ENCODE results near the gene FBXW7.

Gene FBXW7

DNA sequence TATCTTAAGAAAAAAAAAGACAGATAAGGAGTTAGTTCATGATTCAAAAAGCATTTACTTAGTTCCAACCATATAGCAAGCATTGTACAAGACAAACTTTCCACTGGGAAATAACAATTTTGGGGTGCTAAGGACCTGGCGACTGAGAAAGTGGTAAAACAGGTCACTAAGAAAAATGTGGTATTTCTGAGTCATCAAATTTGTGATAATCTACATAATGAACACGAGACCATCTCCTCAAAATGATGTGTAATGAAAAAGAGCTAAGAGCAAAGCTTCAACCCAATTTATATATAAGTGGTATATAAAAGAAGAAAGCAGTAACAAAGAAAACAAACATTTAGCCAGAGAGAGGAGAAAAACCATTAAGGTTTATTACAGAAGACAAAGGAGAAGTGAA, 72.3 kb downstream of the FBXW7 start:
- peak; percentile 23 for FAIRE-seq

GRCh38 chr4:152462695-152463094, 73.2 kb downstream of the FBXW7 start:
- no peak for FAIRE-seq

More for the DNA sequence above, 72.3 kb downstream of the FBXW7 start:
- TF ChIP-seq PAX5 (IDR thresholded peaks at IDR 0.05; ENCODE audit: insufficient read depth, low read length, severe bottlenecking), result no peak
- TF ChIP-seq POU2F2 (IDR thresholded peaks at IDR 0.05; ENCODE audit: low read depth, low read length), result no peak
- no peak for TF ChIP-seq SPI1 (IDR thresholded peaks at IDR 0.05; ENCODE audit: low read depth, low read length)
- TF ChIP-seq TAF1 (IDR thresholded peaks at IDR 0.05; ENCODE audit: low read depth, low read length), result no peak
- no peak for TF ChIP-seq POLR2A (IDR thresholded peaks at IDR 0.05; ENCODE audit: low read depth, low read length)
- no peak for TF ChIP-seq POLR2AphosphoS5 (IDR thresholded peaks at IDR 0.05; ENCODE audit: low read depth, low read length)
- no peak for DNase-seq (ENCODE audit: insufficient read length, low spot score)

DNA sequence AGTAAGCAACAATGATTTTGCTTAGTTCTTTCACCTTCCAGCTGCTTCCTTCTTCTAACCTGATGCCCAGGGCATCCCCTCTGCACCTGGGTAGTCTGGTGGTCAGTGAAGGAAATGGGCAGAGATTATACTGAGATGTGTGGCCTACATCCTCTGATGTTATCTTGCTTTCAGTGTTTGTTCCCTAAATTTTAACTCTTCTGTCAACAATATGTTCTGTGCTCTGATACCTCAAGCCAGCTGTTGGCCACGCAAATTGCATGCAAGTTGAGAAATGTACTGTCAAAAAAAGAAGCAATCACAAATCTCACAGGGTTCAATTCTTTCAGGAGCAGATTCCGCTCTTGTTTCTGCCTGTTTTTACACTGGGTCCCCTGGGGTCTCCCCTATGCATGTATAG, 73.8 kb downstream of the FBXW7 start:
- FAIRE-seq, result peak; percentile 92
- DNase-seq (ENCODE audit: insufficient read length, low spot score), result no peak
- TF ChIP-seq SPI1 (IDR thresholded peaks at IDR 0.05; ENCODE audit: low read depth, low read length) (peak; percentile 27; the same call in 1 of the 2 replicates), POLR2A (IDR thresholded peaks at IDR 0.05; ENCODE audit: low read depth, low read length) (no peak)

More at GRCh38 chr4:152462695-152463094, 73.2 kb downstream of the FBXW7 start:
- no peak for TF ChIP-seq POU2F2 (IDR thresholded peaks at IDR 0.05; ENCODE audit: low read depth, low read length)
- TF ChIP-seq POLR2AphosphoS5 (IDR thresholded peaks at IDR 0.05; ENCODE audit: low read depth, low read length), result no peak
- TF ChIP-seq TAF1 (IDR thresholded peaks at IDR 0.05; ENCODE audit: low read depth, low read length), result no peak
- TF ChIP-seq POLR2A (IDR thresholded peaks at IDR 0.05; ENCODE audit: low read depth, low read length), result no peak
- no peak for TF ChIP-seq PAX5 (IDR thresholded peaks at IDR 0.05; ENCODE audit: insufficient read depth, low read length, severe bottlenecking)
- no peak for TF ChIP-seq SPI1 (IDR thresholded peaks at IDR 0.05; ENCODE audit: low read depth, low read length)
- no peak for DNase-seq (ENCODE audit: insufficient read length, low spot score)

GRCh38 chr4:152460488-152460887, 75.4 kb downstream of the FBXW7 start:
- no peak for DNase-seq (ENCODE audit: insufficient read length, low spot score)

GRCh38 chr4:152459326-152459725, 76.6 kb downstream of the FBXW7 start:
- FAIRE-seq (no peak), DNase-seq (ENCODE audit: insufficient read length, low spot score) (no peak)
- no peak for TF ChIP-seq SPI1 (IDR thresholded peaks at IDR 0.05; ENCODE audit: low read depth, low read length)
- TF ChIP-seq POU2F2 (IDR thresholded peaks at IDR 0.05; ENCODE audit: low read depth, low read length), result no peak
- TF ChIP-seq PAX5 (IDR thresholded peaks at IDR 0.05; ENCODE audit: insufficient read depth, low read length, severe bottlenecking), result no peak
- TF ChIP-seq POLR2AphosphoS5 (IDR thresholded peaks at IDR 0.05; ENCODE audit: low read depth, low read length), result no peak

More at GRCh38 chr4:152460488-152460887, 75.4 kb downstream of the FBXW7 start:
- TF ChIP-seq POLR2A (IDR thresholded peaks at IDR 0.05; ENCODE audit: low read depth, low read length) (no peak), POU2F2 (IDR thresholded peaks at IDR 0.05; ENCODE audit: low read depth, low read length) (no peak), SPI1 (IDR thresholded peaks at IDR 0.05; ENCODE audit: low read depth, low read length) (no peak), POLR2AphosphoS5 (IDR thresholded peaks at IDR 0.05; ENCODE audit: low read depth, low read length) (no peak), PAX5 (IDR thresholded peaks at IDR 0.05; ENCODE audit: insufficient read depth, low read length, severe bottlenecking) (no peak), TAF1 (IDR thresholded peaks at IDR 0.05; ENCODE audit: low read depth, low read length) (no peak)
- peak; percentile 74 for FAIRE-seq

- DNase-seq (ENCODE audit: insufficient read length, low spot score) (no peak), FAIRE-seq (peak; percentile 94)
- TF ChIP-seq POLR2A (IDR thresholded peaks at IDR 0.05; ENCODE audit: low read depth, low read length) (no peak), POU2F2 (IDR thresholded peaks at IDR 0.05; ENCODE audit: low read depth, low read length) (no peak), SPI1 (IDR thresholded peaks at IDR 0.05; ENCODE audit: low read depth, low read length) (peak; percentile 64)
Measured at GRCh38 chr4:152458801-152459302, 77.0 kb downstream of the FBXW7 start.

- DNase-seq (ENCODE audit: insufficient read length, low spot score), result no peak
- TF ChIP-seq POU2F2 (IDR thresholded peaks at IDR 0.05; ENCODE audit: low read depth, low read length) (no peak), PAX5 (IDR thresholded peaks at IDR 0.05; ENCODE audit: insufficient read depth, low read length, severe bottlenecking) (no peak)
- FAIRE-seq, result no peak
Measured at GRCh38 chr4:152456609-152457008, 79.3 kb downstream of the FBXW7 start.

GRCh38 chr4:152455311-152455710, 80.6 kb downstream of the FBXW7 start:
- TF ChIP-seq POLR2A (IDR thresholded peaks at IDR 0.05; ENCODE audit: low read depth, low read length) (no peak), PAX5 (IDR thresholded peaks at IDR 0.05; ENCODE audit: insufficient read depth, low read length, severe bottlenecking) (no peak), SPI1 (IDR thresholded peaks at IDR 0.05; ENCODE audit: low read depth, low read length) (no peak), TAF1 (IDR thresholded peaks at IDR 0.05; ENCODE audit: low read depth, low read length) (no peak), POU2F2 (IDR thresholded peaks at IDR 0.05; ENCODE audit: low read depth, low read length) (no peak), POLR2AphosphoS5 (IDR thresholded peaks at IDR 0.05; ENCODE audit: low read depth, low read length) (no peak)
- FAIRE-seq (peak; percentile 83), DNase-seq (ENCODE audit: insufficient read length, low spot score) (no peak)

DNA sequence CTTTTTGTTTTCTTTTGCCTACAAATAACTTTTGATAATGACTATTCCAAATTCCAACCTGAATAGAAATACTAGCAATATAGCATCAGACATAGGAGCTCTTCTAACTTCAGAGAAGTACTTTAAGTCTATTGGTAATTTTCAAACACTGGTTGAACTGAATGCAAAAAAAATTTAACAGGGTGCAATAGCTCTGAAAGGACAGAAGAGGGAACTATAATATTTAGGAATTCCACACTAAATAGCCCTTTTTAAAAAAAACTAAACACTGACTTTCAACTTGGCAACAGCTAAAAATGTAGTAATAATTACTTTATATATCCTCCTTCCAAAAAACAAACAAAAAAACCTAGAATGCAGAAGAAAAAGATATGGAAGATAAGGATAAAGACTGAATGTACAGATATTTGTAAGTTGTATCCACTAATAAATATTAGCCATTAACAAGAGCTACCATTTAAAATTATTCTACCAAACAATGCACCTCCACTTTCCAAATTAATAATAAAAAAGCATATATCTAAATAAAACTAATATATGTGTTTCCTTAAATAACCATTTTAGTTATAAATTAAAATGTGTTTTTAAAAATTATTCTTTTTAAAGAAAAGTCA, 81.4 kb downstream of the FBXW7 start:
- DNase-seq (ENCODE audit: insufficient read length, low spot score) (no peak), FAIRE-seq (no peak)
- no peak for TF ChIP-seq POLR2AphosphoS5 (IDR thresholded peaks at IDR 0.05; ENCODE audit: low read depth, low read length)

- DNase-seq (ENCODE audit: insufficient read length, low spot score) (no peak), FAIRE-seq (peak; percentile 9)
Measured at GRCh38 chr4:152451496-152451895, 84.4 kb downstream of the FBXW7 start.

More at GRCh38 chr4:152451496-152451895, 84.4 kb downstream of the FBXW7 start:
- TF ChIP-seq POLR2AphosphoS5 (IDR thresholded peaks at IDR 0.05; ENCODE audit: low read depth, low read length) (no peak), POU2F2 (IDR thresholded peaks at IDR 0.05; ENCODE audit: low read depth, low read length) (no peak), PAX5 (IDR thresholded peaks at IDR 0.05; ENCODE audit: insufficient read depth, low read length, severe bottlenecking) (no peak), SPI1 (IDR thresholded peaks at IDR 0.05; ENCODE audit: low read depth, low read length) (no peak), POLR2A (IDR thresholded peaks at IDR 0.05; ENCODE audit: low read depth, low read length) (no peak), TAF1 (IDR thresholded peaks at IDR 0.05; ENCODE audit: low read depth, low read length) (no peak)

Measured in GM12891 (cell line).